ENCODE results near the gene LMF1. TPM values are rescaled to one million over a fixed set of nuclear protein-coding genes. Genes with fewer than 3 reads are reported as not detected.
A peak's percentile ranks its signal among the peaks of the same experiment; 100 is the strongest.

The LMF1 gene
- polyA plus RNA-seq, 1 donor (not counting 4 experiments of a cell fraction or from before 2014, with no cell fraction given): 3.1 TPM

- Histone ChIP-seq H3K27ac (ENCODE audit: control insufficient read depth, insufficient read depth, low read length) (no peak overlapping the region), H3K9me1 (ENCODE audit: control insufficient read depth, extremely low read depth, insufficient read depth, low read length) (no peaks in the 10 kb centered on the region)
Measured at GRCh38 chr16:886084-886543, 84.7 kb downstream of the LMF1 start.

GRCh38 chr16:885391-885790 lies 85.4 kb downstream of the LMF1 start:
- H3K4me2 ChIP-seq (ENCODE audit: control insufficient read depth, extremely low read depth, insufficient read depth, low read depth, low read length): no peak overlapping the region
- TF ChIP-seq, protein P1, sequence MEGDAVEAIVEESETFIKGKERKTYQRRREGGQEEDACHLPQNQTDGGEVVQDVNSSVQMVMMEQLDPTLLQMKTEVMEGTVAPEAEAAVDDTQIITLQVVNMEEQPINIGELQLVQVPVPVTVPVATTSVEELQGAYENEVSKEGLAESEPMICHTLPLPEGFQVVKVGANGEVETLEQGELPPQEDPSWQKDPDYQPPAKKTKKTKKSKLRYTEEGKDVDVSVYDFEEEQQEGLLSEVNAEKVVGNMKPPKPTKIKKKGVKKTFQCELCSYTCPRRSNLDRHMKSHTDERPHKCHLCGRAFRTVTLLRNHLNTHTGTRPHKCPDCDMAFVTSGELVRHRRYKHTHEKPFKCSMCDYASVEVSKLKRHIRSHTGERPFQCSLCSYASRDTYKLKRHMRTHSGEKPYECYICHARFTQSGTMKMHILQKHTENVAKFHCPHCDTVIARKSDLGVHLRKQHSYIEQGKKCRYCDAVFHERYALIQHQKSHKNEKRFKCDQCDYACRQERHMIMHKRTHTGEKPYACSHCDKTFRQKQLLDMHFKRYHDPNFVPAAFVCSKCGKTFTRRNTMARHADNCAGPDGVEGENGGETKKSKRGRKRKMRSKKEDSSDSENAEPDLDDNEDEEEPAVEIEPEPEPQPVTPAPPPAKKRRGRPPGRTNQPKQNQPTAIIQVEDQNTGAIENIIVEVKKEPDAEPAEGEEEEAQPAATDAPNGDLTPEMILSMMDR (optimal IDR thresholded peaks at IDR 0.05 in 1 of 3, IDR thresholded peaks at IDR 0.05 in 1 of 3, conservative IDR thresholded peaks at IDR 0.05 in 1 of 3; ENCODE audit: extremely low read depth in 1 of 3, insufficient read depth in 2 of 3, low read length in 3 of 3): no peak
- TF ChIP-seq EZH2 (IDR thresholded peaks at IDR 0.05; ENCODE audit: low read length): no peak
- H3K27me3 ChIP-seq (ENCODE audit: control insufficient read depth, extremely low read depth, insufficient read depth, low read length): peaks cover 21% of the 10 kb centered on the region
- no peaks in the 10 kb centered on the region for H4K20me1 ChIP-seq (ENCODE audit: control insufficient read depth, extremely low read depth, insufficient read depth, low read length)
- DNase-seq (ENCODE audit: low read depth, low spot score): no peak
- H3K9ac ChIP-seq (ENCODE audit: control insufficient read depth, extremely low read depth, insufficient read depth, low read length): no peak overlapping the region
- H3K4me3 ChIP-seq (ENCODE audit: control insufficient read depth in 2 of 3, extremely low read depth in 1 of 3, insufficient read depth in 2 of 3, low read depth in 1 of 3, low read length in 3 of 3): no peak overlapping the region
- FAIRE-seq: no peak
- no peaks in the 10 kb centered on the region for H3K36me3 ChIP-seq (ENCODE audit: control insufficient read depth in 2 of 2, extremely low read depth in 1 of 2, insufficient read depth in 2 of 2, low read length in 2 of 2)
- no peaks in the 10 kb centered on the region for H3K9me3 ChIP-seq (ENCODE audit: control insufficient read depth, low read depth, low read length)
- dilution Hi-C loops (cut with MboI; ENCODE audit: extremely low pct_ligation_motif_present, low sequenced_read_pairs): no loop called here
- H3K27ac ChIP-seq (ENCODE audit: control insufficient read depth, insufficient read depth, low read length): no peak overlapping the region
- no peaks in the 10 kb centered on the region for H3K9me1 ChIP-seq (ENCODE audit: control insufficient read depth, extremely low read depth, insufficient read depth, low read length)
- H3K4me1 ChIP-seq (ENCODE audit: control insufficient read depth, extremely low read depth, insufficient read depth, low read length): no peaks in the 10 kb centered on the region
- H3K79me2 ChIP-seq (ENCODE audit: control insufficient read depth, insufficient read depth, low read length): no peaks in the 10 kb centered on the region
- H2AFZ ChIP-seq (ENCODE audit: control insufficient read depth, low read length): no peak overlapping the region

More at GRCh38 chr16:886084-886543, 84.7 kb downstream of the LMF1 start:
- Histone ChIP-seq H3K79me2 (ENCODE audit: control insufficient read depth, insufficient read depth, low read length) (no peaks in the 10 kb centered on the region), H3K4me2 (ENCODE audit: control insufficient read depth, extremely low read depth, insufficient read depth, low read depth, low read length) (no peak overlapping the region), H3K27me3 (ENCODE audit: control insufficient read depth, extremely low read depth, insufficient read depth, low read length) (peaks cover 21% of the 10 kb centered on the region), H3K4me3 (ENCODE audit: control insufficient read depth in 2 of 3, extremely low read depth in 1 of 3, insufficient read depth in 2 of 3, low read depth in 1 of 3, low read length in 3 of 3) (no peak overlapping the region), H3K4me1 (ENCODE audit: control insufficient read depth, extremely low read depth, insufficient read depth, low read length) (no peaks in the 10 kb centered on the region), H2AFZ (ENCODE audit: control insufficient read depth, low read length) (no peak overlapping the region), H3K36me3 (ENCODE audit: control insufficient read depth in 2 of 2, extremely low read depth in 1 of 2, insufficient read depth in 2 of 2, low read length in 2 of 2) (no peaks in the 10 kb centered on the region), H3K9ac (ENCODE audit: control insufficient read depth, extremely low read depth, insufficient read depth, low read length) (no peak overlapping the region), H4K20me1 (ENCODE audit: control insufficient read depth, extremely low read depth, insufficient read depth, low read length) (no peaks in the 10 kb centered on the region), H3K9me3 (ENCODE audit: control insufficient read depth, low read depth, low read length) (no peaks in the 10 kb centered on the region)
- DNase-seq (ENCODE audit: low read depth, low spot score) (no peak), FAIRE-seq (no peak)
- peak; percentile 65 for TF ChIP-seq EZH2 (IDR thresholded peaks at IDR 0.05; ENCODE audit: low read length)
- TF ChIP-seq, protein P1 (optimal IDR thresholded peaks at IDR 0.05 in 1 of 3, IDR thresholded peaks at IDR 0.05 in 1 of 3, conservative IDR thresholded peaks at IDR 0.05 in 1 of 3; ENCODE audit: extremely low read depth in 1 of 3, insufficient read depth in 2 of 3, low read length in 3 of 3): peak in 1 of 3 experiments; percentile 2
- dilution Hi-C loops (cut with MboI; ENCODE audit: extremely low pct_ligation_motif_present, low sequenced_read_pairs): no loop called here

Data from keratinocyte (primary cell).